ENCODE data around the gene CAMKMT. TPM values are rescaled to one million over a fixed set of nuclear protein-coding genes. Genes with fewer than 3 reads are reported as not detected.

CAMKMT gene
- total RNA-seq, 2 donors from 2014 or later = 10.7 to 11.6 TPM

- Histone ChIP-seq H3K27ac (no peak overlapping the region), H3K4me1 (peaks cover 2% of the 10 kb centered on the region), H3K27me3 (peaks cover 46% of the 10 kb centered on the region), H3K9ac (ENCODE audit: low read depth in 2 of 2, low read length in 2 of 2) (no peak overlapping the region), H3K9me3 (no peaks in the 10 kb centered on the region), H3K36me3 (no peaks in the 10 kb centered on the region), H3K4me3 (no peak overlapping the region)
- TF ChIP-seq CTCF (IDR thresholded peaks at IDR 0.05) = no peak
- intact Hi-C loops (cut with DNase I) = loop anchor here (10.0 kb wide), 1 partner anchor 137 kb away; the partner anchor contains the start of gene SIX3
- no peak for DNase-seq
Observed at GRCh38 chr2:44807201-44808025, 445.7 kb downstream of the CAMKMT start.

GRCh38 chr2:44810892-44811530 lies 449.3 kb downstream of the CAMKMT start:
- TF ChIP-seq CTCF (IDR thresholded peaks at IDR 0.05) = no peak
- H3K27me3 ChIP-seq = peaks cover 11% of the 10 kb centered on the region
- no peak overlapping the region for H3K9ac ChIP-seq (ENCODE audit: low read depth in 2 of 2, low read length in 2 of 2)
- H3K9me3 ChIP-seq = no peaks in the 10 kb centered on the region
- intact Hi-C loops (cut with DNase I) = no loop called here
- DNase-seq = no peak
- no peak overlapping the region for H3K27ac ChIP-seq
- H3K4me3 ChIP-seq = no peak overlapping the region
- H3K36me3 ChIP-seq = no peaks in the 10 kb centered on the region
- H3K4me1 ChIP-seq = no peaks in the 10 kb centered on the region

GRCh38 chr2:44813165-44813564 lies 451.4 kb downstream of the CAMKMT start:
- no peak for DNase-seq
- Histone ChIP-seq H3K4me1 (no peaks in the 10 kb centered on the region), H3K9ac (ENCODE audit: low read depth in 2 of 2, low read length in 2 of 2) (no peak overlapping the region), H3K4me3 (no peak overlapping the region), H3K27me3 (no peaks in the 10 kb centered on the region), H3K36me3 (no peaks in the 10 kb centered on the region), H3K9me3 (no peaks in the 10 kb centered on the region), H3K27ac (no peak overlapping the region)
- TF ChIP-seq CTCF (IDR thresholded peaks at IDR 0.05) = no peak
- intact Hi-C loops (cut with DNase I) = no loop called here

GRCh38 chr2:44813658-44814057 lies 451.9 kb downstream of the CAMKMT start:
- intact Hi-C loops (cut with DNase I) = no loop called here
- Histone ChIP-seq H3K27ac (no peak overlapping the region), H3K9ac (ENCODE audit: low read depth in 2 of 2, low read length in 2 of 2) (no peak overlapping the region), H3K9me3 (no peaks in the 10 kb centered on the region), H3K4me3 (no peak overlapping the region), H3K4me1 (no peaks in the 10 kb centered on the region), H3K36me3 (no peaks in the 10 kb centered on the region), H3K27me3 (no peaks in the 10 kb centered on the region)
- no peak for DNase-seq
- no peak for TF ChIP-seq CTCF (IDR thresholded peaks at IDR 0.05)

- no peak for DNase-seq
- intact Hi-C loops (cut with DNase I) = no loop called here
- H3K36me3 ChIP-seq = no peaks in the 10 kb centered on the region
- no peak overlapping the region for H3K27ac ChIP-seq
- H3K4me1 ChIP-seq = no peaks in the 10 kb centered on the region
- no peaks in the 10 kb centered on the region for H3K27me3 ChIP-seq
- H3K9me3 ChIP-seq = no peaks in the 10 kb centered on the region
- H3K4me3 ChIP-seq = no peak overlapping the region
- no peak overlapping the region for H3K9ac ChIP-seq (ENCODE audit: low read depth in 2 of 2, low read length in 2 of 2)
- TF ChIP-seq CTCF (IDR thresholded peaks at IDR 0.05) = no peak
Observed at GRCh38 chr2:44817256-44817655, 455.5 kb downstream of the CAMKMT start.

Data from colonic mucosa (tissue), 4 donors.